ENCODE results near the gene TMEM145.

TMEM145 gene

GRCh38 chr19:42281827-42282762 lies 31.0 kb upstream of the TMEM145 start:
- Histone ChIP-seq H3K27ac (peak overlapping the region; percentile 98 to 100), H3K4me3 (peak overlapping the region; percentile 97)
- peak; percentile 73 for DNase-seq (ENCODE audit: low spot score)
- TF ChIP-seq CTCF (IDR thresholded peaks at IDR 0.05): no peak

- H3K4me3 ChIP-seq: peak overlapping the region; percentile 93
- no peak for TF ChIP-seq CTCF (IDR thresholded peaks at IDR 0.05)
- H3K27ac ChIP-seq: peak overlapping the region; percentile 98 to 100
- DNase-seq (ENCODE audit: low spot score): peak; percentile 75
Observed at GRCh38 chr19:42282819-42283187, 30.3 kb upstream of the TMEM145 start.

- TF ChIP-seq CTCF (IDR thresholded peaks at IDR 0.05): no peak
- H3K27ac ChIP-seq: peak overlapping the region; percentile 98 to 100
- peak overlapping the region; percentile 93 for H3K4me3 ChIP-seq
- DNase-seq (ENCODE audit: low spot score): peak; percentile 97
Observed at GRCh38 chr19:42283188-42284065, 29.7 kb upstream of the TMEM145 start.

- peak overlapping the region; percentile 93 for H3K4me3 ChIP-seq
- peak overlapping the region; percentile 98 to 100 for H3K27ac ChIP-seq
- peak; percentile 90 for DNase-seq (ENCODE audit: low spot score)
- TF ChIP-seq CTCF (IDR thresholded peaks at IDR 0.05): no peak
Observed at GRCh38 chr19:42284066-42284501, 29.0 kb upstream of the TMEM145 start.

GRCh38 chr19:42284591-42285341 lies 28.3 kb upstream of the TMEM145 start:
- TF ChIP-seq CTCF (IDR thresholded peaks at IDR 0.05): no peak
- Histone ChIP-seq H3K27ac (peak overlapping the region; percentile 70 to 100), H3K4me3 (peak overlapping the region; percentile 93)
- DNase-seq (ENCODE audit: low spot score): peak; percentile 82

- peak overlapping the region; percentile 46 for H3K4me3 ChIP-seq
- peak overlapping the region; percentile 70 to 100 for H3K27ac ChIP-seq
- DNase-seq (ENCODE audit: low spot score): no peak
- no peak for TF ChIP-seq CTCF (IDR thresholded peaks at IDR 0.05)
Observed at GRCh38 chr19:42285541-42285941, 27.6 kb upstream of the TMEM145 start.
